ENCODE data around the gene PASD1. TPM values are rescaled to one million over a fixed set of nuclear protein-coding genes. Genes with fewer than 3 reads are reported as not detected.

PASD1 gene
- total and polyA plus RNA-seq, 10 of the 15 experiments (the other 5 are each of a cell fraction or from before 2014, with no cell fraction given), result under 0.01 to 0.01 TPM; not detected in 8

DNA sequence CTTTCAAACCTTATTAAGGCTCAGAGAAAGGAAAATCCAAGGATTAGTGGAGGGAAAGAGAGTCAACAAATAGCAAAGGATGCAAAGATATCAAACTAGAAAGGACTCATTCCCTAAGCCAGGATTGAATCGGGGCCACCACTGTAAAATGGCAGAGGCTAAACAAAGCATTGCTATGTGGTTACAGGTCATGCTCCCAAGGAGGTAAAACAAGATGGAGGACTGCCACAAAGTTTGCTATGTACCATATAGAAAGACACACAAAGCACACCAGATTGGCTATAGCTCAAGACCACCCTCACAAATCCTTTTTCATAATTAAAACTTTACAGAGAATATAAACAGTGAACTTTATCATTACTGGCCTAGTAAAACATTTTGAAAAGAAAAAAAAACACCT lies 25.9 kb upstream of the PASD1 start:
- Histone ChIP-seq H3K27me3 (replicated peaks in 1 of 2; ENCODE audit: control insufficient read depth in 2 of 2, insufficient read depth in 2 of 2, low read length in 1 of 2) (no peaks in the 10 kb centered on the region), H3K9ac (ENCODE audit: control insufficient read depth, insufficient read depth, low read length) (no peak overlapping the region), H3K9me3 (replicated peaks; ENCODE audit: control insufficient read depth, insufficient read depth, low read length) (no peaks in the 10 kb centered on the region), H3K4me3 (no peak overlapping the region), H3K4me1 (ENCODE audit: control insufficient read depth, insufficient read depth, low read length) (no peaks in the 10 kb centered on the region), H3K4me2 (ENCODE audit: control insufficient read depth, insufficient read depth) (no peak overlapping the region), H3K79me2 (ENCODE audit: control insufficient read depth, insufficient read depth, low read length) (no peaks in the 10 kb centered on the region), H3K27ac (ENCODE audit: control insufficient read depth, insufficient read depth) (no peak overlapping the region), H2AFZ (ENCODE audit: control insufficient read depth, low read depth, low read length) (no peak overlapping the region), H4K20me1 (ENCODE audit: control insufficient read depth, insufficient read depth) (no peaks in the 10 kb centered on the region), H3K36me3 (ENCODE audit: control insufficient read depth in 2 of 2, insufficient read depth in 2 of 2, low read length in 1 of 2) (no peaks in the 10 kb centered on the region)
- ChIA-PET SMC1A (ENCODE audit: uncharacterized antibody, unreplicated experiment) (no interaction called here), POLR2A (no interaction called here), RAD21 (ENCODE audit: unreplicated experiment) (no interaction called here), CTCF (no interaction called here)
- ATAC-seq, result no peak
- TF ChIP-seq GATAD2B (conservative IDR thresholded peaks at IDR 0.05; ENCODE audit: low read depth), result no peak
- in situ Hi-C loops (cut with MboI), result no loop called here
- no TSS peak for BruUV-seq (replicated peaks)
- DNase-seq (ENCODE audit: low read depth, low spot score), result no peak
- intact Hi-C loops (cut with micrococcal nuclease; ENCODE audit: unreplicated experiment), result no loop called here
- FAIRE-seq, result no peak
- WGBS (ENCODE audit: insufficient coverage, insufficient replicate concordance, low lambda C conversion rate, missing lambda C conversion rate), result 54% methylated on average over 1 of the region's 1 CpG

GRCh38 chrX:151538190-151539122 lies 25.0 kb upstream of the PASD1 start:
- no peak overlapping the region for H3K27ac ChIP-seq (ENCODE audit: control insufficient read depth, insufficient read depth)
- no peak overlapping the region for H3K4me3 ChIP-seq
- no TSS peak for BruUV-seq (replicated peaks)
- in situ Hi-C loops (cut with MboI), result no loop called here
- intact Hi-C loops (cut with micrococcal nuclease; ENCODE audit: unreplicated experiment), result no loop called here
- H2AFZ ChIP-seq (ENCODE audit: control insufficient read depth, low read depth, low read length), result no peak overlapping the region
- SMC1A ChIA-PET (ENCODE audit: uncharacterized antibody, unreplicated experiment), result no interaction called here
- H4K20me1 ChIP-seq (ENCODE audit: control insufficient read depth, insufficient read depth), result no peaks in the 10 kb centered on the region
- RAD21 ChIA-PET (ENCODE audit: unreplicated experiment), result no interaction called here
- no peak overlapping the region for H3K4me2 ChIP-seq (ENCODE audit: control insufficient read depth, insufficient read depth)
- no peaks in the 10 kb centered on the region for H3K27me3 ChIP-seq (replicated peaks in 1 of 2; ENCODE audit: control insufficient read depth in 2 of 2, insufficient read depth in 2 of 2, low read length in 1 of 2)
- H3K4me1 ChIP-seq (ENCODE audit: control insufficient read depth, insufficient read depth, low read length), result no peaks in the 10 kb centered on the region
- WGBS (ENCODE audit: insufficient coverage, insufficient replicate concordance, low lambda C conversion rate, missing lambda C conversion rate), result 0% methylated on average over 3 of the region's 3 CpGs
- H3K79me2 ChIP-seq (ENCODE audit: control insufficient read depth, insufficient read depth, low read length), result no peaks in the 10 kb centered on the region
- POLR2A ChIA-PET, result no interaction called here
- FAIRE-seq (no peak), ATAC-seq (no peak), DNase-seq (ENCODE audit: low read depth, low spot score) (no peak)
- CTCF ChIA-PET, result no interaction called here
- no peak overlapping the region for H3K9ac ChIP-seq (ENCODE audit: control insufficient read depth, insufficient read depth, low read length)
- no peaks in the 10 kb centered on the region for H3K36me3 ChIP-seq (ENCODE audit: control insufficient read depth in 2 of 2, insufficient read depth in 2 of 2, low read length in 1 of 2)
- no peaks in the 10 kb centered on the region for H3K9me3 ChIP-seq (replicated peaks; ENCODE audit: control insufficient read depth, insufficient read depth, low read length)
- TF ChIP-seq DPF2 (IDR thresholded peaks at IDR 0.05) (no peak), JUND (IDR thresholded peaks at IDR 0.05; ENCODE audit: low read depth, low read length) (no peak), NRF1 (conservative IDR thresholded peaks at IDR 0.05; ENCODE audit: low read depth, low read length) (no peak), BACH1 (IDR thresholded peaks at IDR 0.05; ENCODE audit: borderline replicate concordance) (no peak), NR2F1 (conservative IDR thresholded peaks at IDR 0.05) (no peak), RBBP5 (conservative IDR thresholded peaks at IDR 0.05) (no peak), SKIL (IDR thresholded peaks at IDR 0.05; ENCODE audit: low read depth, poor library complexity, severe bottlenecking) (no peak), HDAC6 (IDR thresholded peaks at IDR 0.05; ENCODE audit: unreplicated experiment) (no peak), CEBPB (IDR thresholded peaks at IDR 0.05; ENCODE audit: borderline replicate concordance in 1 of 2, low read depth in 2 of 2, low read length in 2 of 2) (no peak), RFX5 (IDR thresholded peaks at IDR 0.05; ENCODE audit: low read depth, low read length) (no peak), MAX (IDR thresholded peaks at IDR 0.05; ENCODE audit: low read depth, low read length) (no peak)
- TF ChIP-seq, protein P1, sequence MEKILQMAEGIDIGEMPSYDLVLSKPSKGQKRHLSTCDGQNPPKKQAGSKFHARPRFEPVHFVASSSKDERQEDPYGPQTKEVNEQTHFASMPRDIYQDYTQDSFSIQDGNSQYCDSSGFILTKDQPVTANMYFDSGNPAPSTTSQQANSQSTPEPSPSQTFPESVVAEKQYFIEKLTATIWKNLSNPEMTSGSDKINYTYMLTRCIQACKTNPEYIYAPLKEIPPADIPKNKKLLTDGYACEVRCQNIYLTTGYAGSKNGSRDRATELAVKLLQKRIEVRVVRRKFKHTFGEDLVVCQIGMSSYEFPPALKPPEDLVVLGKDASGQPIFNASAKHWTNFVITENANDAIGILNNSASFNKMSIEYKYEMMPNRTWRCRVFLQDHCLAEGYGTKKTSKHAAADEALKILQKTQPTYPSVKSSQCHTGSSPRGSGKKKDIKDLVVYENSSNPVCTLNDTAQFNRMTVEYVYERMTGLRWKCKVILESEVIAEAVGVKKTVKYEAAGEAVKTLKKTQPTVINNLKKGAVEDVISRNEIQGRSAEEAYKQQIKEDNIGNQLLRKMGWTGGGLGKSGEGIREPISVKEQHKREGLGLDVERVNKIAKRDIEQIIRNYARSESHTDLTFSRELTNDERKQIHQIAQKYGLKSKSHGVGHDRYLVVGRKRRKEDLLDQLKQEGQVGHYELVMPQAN (conservative IDR thresholded peaks at IDR 0.05), result no peak
